Measurements from ENCODE around the gene ZNF398.

ZNF398 gene

DNA sequence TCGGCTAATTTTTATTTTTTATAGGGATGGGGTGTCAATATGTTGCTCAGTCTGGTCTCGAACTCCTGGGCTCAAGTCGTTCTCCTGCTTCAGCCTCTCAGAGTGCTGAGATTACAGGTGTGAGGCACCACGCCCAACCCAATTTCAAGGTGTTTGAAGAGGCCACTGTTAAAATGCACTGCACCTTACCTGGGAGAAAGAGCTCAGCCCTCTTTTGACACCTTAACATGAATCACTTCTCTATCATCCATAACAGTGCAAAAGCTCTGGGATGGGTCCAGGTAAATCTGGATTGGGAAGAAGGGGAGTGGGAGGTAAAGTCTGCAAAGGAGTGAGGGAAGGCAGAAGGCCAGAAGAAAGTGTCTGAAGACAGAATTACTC is 47.5 kb downstream of the ZNF398 start:
- intact Hi-C loops (cut with DNase I) = loop anchor here (1.0 kb wide), 1 partner anchor 46 kb away; no protein-coding TSS in a partner anchor
- no peak for DNase-seq

DNA sequence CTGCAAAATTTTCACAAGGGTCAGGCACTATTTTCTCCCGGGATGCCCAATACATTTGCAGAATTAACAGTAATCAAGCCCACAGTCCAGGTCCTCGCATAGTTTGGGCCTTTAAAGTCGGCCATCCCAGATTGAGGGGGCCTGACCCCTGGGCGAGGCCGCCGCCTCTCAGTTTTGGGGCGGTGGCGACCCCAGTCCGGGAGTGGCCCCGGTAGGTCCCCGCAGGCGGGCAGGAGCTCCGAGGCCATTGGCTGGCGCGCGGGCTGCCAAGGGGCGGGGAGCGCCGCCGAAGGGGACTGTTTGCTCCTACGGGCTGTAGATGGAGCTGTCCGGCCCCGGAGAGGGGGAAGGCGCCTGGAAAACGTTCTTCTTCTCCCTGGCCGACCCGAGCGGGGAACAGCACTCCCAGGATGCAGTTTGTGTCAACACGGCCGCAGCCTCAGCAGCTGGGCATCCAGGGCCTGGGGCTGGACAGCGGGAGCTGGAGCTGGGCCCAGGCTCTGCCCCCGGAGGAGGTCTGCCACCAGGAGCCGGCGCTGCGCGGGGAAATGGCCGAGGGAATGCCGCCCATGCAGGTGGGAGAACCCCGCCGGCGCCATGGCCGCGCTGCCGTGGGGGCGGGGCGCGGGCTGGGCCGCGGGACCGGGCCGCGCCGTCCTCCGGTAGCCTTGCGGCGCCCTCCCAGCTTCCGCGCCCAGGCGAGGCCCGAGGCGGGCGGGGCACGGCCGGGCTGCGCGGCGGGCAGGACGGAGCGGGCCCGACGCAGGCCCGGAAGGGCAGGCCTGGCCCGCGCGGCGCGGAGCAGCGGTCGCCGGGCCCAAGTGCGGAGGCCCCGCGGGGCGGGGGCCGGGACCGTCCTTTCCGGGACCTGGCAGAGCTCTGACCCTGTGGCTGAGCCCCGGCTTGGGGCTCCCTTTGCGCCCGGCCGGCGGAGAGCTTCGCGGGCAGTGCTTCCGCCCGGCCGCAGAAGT is 48.2 kb downstream of the ZNF398 start, which contains the start of gene ZNF282:
ZNF282 (plus strand) TSS at position 367 of the 971 bp plus-strand sequence; CDS start at position 411, 44 bp downstream.
- peak; percentile 80 to 99 (median 92) for DNase-seq
- intact Hi-C loops (cut with DNase I) = loop anchor here (1.0 kb wide), 1 partner anchor 45 kb away; no protein-coding TSS in a partner anchor

DNA sequence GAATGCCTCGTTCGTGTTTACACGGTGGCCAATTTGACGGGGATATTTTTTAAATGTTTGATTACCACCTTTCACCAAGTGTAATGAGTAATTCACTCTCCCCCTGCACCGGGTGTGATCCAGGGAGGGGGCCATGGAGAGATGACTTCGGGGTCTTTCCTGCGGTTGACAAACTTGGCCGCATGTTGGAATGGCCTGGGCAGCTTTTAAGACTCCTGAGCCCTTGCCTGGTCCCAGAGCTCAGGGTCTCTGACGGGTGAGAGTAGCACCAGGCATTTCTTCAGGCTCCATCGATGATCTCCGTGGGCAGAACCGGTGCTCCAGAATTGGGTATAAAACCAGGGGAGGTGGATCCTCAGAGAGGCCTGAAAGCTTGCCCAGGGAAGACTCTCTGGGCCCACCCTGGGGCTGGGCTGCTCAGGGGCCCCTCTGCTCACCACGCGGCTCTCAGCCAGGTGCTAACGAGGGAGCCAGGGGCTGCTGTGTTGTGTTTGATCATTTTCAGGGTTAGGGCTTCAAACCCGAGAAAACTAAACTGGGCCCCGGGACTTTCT is 49.0 kb downstream of the ZNF398 start:
- DNase-seq = no peak
- intact Hi-C loops (cut with DNase I) = no loop called here

DNA sequence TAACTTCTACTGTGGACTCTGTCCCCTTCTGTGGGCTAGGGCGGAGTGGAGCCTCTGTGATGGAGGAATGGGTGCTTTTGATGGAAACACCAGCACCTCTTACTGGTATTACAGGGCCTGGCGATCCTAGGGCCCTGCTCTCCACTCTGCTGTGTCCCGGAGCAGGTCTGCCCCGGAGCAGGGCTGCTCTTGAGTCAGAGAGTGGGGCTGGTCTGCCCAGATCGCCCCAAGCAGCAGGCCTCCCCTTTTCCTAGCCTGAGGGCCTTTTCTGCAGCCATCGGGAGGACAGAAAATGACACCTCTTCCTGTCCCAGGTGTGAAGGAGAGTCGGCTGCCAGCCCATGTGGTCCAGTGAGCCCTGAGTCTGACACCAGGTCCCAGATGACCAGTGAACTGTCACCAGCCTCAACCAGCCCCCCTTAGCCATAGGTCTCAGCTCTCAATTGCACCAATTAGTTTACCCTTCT is 49.5 kb downstream of the ZNF398 start:
- intact Hi-C loops (cut with DNase I) = no loop called here
- DNase-seq = no peak

DNA sequence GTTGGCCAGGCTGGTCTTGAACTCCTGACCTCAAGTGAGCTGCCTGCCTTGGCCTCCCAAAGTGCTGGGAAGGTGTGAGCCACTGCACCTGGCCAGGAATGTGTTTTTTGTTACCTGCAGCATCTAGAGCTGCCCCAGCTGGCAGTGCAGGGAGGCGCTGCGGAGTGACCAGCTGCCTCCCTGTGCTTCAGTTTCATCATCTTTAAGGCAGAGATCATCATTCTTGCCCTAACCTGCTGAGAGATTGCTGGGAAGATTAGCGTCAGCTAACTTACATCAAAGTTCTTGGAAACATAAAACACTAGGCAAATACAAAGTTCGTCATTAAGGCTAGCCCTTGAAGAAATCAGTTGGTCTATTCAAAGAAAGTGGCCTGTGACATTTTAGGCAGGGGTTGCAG is 50.4 kb downstream of the ZNF398 start:
- no peak for DNase-seq
- intact Hi-C loops (cut with DNase I) = no loop called here

DNA sequence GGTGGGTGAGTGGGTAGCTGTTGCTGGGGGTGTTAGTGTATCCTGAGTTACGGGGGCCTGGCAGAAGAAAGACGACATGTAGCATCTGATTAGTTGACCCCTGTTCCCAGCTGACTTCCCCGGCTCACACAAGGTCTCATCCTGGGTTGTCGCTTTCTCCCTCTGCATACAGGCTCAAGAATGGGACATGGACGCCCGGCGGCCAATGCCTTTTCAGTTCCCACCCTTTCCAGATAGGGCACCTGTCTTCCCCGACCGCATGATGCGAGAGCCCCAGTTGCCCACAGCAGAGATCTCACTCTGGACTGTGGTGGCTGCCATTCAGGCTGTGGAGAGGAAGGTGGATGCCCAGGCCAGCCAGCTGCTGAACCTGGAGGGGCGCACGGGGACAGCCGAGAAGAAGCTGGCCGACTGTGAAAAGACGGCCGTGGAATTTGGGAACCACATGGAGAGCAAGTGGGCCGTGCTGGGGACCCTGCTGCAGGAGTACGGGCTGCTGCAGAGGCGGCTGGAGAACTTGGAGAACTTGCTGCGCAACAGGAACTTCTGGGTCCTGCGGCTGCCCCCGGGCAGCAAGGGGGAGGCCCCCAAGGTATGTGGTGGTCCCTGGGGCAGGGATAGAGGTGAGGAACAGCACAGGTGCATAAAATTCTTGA is 51.0 kb downstream of the ZNF398 start:
- intact Hi-C loops (cut with DNase I) = no loop called here
- DNase-seq = peak in 1 of 10 donors; percentile 72

DNA sequence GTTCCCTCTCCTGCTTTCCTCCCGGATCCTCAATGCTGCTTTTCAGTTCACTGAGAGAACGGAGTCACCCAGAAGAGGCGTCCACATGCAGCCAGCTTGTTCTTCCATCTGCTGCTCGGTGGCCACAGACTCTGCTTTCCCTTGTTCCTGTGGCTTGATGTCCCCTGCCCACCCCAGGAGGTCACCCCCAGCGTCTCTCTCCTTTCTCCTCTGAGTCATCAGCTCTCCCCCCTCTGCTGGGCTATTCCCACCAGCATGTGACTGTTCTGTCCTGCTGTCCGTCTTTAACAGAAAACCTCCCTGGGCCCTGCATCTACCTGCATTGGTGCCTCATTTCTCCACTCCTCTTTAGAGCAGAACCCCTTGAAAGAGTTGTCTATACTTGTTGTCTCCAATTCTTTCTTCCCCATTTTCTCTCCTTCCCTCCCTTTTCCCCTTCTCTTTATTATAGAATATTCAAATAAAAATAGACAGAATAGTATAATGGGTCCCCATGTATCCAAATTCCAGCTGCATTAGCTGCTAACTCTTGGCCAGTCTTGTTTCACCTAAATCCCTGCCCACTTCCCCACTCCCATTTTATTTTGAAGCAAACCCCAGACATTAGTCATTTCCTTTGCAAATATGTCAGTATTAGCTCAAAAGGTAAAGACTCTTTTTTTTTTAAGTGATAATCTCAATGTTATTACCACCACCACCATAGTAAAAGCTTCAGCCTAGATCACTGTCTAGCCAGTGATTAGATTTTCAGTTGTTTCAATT is 52.2 kb downstream of the ZNF398 start:
- peak in 1 of 10 donors; percentile 38 for DNase-seq
- intact Hi-C loops (cut with DNase I) = no loop called here

DNA sequence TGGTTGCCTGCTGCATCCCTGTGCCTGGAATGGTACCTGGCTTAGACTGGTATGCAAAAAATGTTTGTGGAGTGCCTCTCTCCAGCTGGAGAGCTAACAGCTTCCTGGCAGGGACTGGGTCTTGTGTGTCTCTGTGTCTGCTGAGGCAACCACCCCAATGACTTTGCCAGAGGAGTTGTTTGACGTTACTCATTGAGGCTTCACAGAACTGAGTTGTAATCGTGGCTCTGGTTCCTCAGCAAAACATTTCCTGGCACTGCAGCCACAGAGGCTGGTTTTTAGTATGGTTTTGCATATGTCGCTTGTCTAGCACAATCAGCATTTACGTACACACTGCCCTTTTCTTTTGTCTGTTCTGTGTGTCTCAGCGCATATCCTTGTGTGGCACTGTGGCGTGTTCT is 55.6 kb downstream of the ZNF398 start:
- intact Hi-C loops (cut with DNase I) = no loop called here
- DNase-seq = peak in 2 of 10 donors; percentile 2 to 55

DNA sequence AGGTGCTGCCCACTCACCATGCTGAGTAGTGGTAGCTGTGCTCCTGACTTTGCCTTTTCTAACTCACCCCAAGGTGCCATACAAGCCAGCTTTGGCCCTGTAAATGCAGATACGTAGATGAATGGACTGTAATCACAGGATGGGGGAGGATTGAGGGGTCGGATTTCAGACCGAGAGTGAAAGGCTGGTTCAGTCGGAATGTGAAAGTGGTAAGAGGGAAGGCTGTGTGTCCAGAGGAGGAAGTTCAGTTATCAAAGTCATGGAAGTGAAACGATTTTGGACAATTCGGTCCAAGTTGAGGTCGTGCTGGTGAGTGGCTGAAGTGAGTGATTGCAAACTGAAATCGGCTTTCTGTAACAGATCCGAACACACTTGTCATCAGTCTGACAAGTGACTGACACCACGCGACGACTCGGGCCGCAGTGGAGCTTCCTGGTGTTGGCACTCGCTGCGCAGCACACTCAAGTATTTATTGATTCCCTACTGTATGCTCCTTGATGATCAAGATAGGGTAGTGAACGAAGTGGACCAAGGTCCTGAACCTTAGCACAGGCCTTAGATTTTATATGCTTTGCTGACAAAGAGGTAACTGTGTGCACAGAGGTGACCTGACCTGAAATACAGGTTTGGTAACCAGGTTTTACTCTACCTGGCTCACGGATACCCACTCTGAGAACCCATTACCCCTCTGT is 58.6 kb downstream of the ZNF398 start:
- intact Hi-C loops (cut with DNase I) = no loop called here
- peak in 2 of 10 donors; percentile 24 to 60 for DNase-seq

DNA sequence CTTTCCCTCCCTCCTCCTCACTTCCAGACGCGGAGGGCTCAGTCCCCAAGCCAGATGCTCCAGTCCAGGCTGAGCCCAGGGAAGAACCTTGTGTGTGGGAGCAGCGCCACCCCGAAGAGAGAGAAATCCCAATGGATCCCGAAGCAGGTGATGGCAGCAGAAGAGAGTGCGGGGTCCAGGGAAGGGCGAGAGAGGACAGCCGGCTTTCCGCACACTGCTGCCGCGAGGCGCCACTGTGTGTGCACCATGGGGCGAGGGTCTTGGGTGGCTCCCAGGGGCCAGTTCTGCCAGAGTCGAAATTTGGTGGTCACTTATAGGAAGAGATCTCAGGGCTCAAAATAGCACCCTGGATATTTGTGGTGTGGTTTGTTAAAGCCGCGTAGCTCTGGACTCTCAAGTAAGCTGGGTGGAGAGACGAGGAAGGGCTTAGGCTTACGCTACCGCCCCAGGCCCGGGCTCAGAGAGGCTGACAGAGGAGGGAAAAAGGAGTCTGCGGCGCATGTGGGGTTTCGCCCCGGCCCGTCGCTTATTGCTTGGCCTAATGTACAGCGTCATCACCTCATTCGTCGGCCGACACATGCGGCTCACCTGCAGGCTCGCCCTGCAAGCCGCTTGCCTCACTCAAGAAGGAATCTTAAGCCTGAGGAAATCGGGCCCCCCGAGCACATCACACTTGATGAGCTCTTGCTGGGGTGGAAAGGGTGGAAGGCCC is 60.2 kb downstream of the ZNF398 start:
- peak in 2 of 10 donors; percentile 68 to 70 for DNase-seq
- intact Hi-C loops (cut with DNase I) = no loop called here

DNA sequence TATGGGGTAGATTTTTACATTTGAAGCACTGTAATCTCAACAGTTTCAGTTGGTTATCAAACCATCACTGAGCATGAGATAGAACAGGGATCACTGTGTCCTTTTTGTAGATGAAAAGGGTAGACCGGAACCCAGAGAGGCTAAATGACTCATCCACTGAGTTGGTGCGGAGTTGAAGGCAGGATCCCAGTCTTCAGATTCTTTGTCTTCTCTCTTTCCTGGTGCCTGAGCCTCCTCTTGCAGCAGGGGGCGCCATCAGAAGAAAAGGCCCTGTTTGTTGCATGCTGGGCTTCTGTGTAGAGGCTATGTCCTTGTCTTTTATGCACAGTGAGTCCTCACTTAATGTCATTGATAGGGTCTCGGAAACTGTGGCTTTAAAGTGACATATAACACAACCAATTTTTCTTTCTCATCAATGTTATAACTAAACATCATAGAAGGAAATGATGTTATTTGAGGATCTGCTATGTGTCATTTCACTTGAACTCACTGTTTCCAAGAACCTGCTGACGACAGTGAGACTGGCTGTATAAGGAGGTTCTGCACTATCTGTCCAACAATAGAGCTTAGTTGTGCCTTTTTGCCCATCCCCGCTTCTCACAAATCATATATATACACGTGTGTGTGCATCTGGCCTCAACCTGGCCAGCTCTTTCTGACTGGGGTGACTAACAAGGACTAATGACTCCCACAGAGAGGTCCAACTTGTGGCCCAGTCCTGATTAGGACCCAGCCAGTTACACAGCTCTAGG is 62.4 kb downstream of the ZNF398 start:
- intact Hi-C loops (cut with DNase I) = no loop called here
- peak in 4 of 10 donors; percentile 30 to 82 (median 37) for DNase-seq

DNA sequence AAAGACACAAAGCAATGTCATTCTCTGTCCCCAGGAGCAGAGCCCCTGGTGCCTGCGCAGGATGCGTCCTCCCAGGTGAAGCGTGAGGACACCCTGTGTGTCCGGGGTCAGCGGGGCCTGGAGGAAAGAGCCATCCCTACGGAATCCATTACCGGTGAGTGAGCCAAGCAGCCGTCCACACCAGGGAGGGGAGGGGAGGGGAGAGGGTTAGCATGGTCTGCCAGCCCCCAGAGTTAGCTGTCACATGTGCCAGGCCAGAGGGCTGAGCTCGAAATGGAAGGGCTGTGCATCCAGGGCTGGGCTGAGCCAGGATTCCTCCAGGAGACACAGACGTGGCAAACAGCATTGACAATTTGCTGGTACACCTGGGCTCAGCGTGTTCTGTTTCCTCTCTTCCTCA is 63.3 kb downstream of the ZNF398 start:
- intact Hi-C loops (cut with DNase I) = no loop called here
- peak in 2 of 10 donors; percentile 35 to 55 for DNase-seq

DNA sequence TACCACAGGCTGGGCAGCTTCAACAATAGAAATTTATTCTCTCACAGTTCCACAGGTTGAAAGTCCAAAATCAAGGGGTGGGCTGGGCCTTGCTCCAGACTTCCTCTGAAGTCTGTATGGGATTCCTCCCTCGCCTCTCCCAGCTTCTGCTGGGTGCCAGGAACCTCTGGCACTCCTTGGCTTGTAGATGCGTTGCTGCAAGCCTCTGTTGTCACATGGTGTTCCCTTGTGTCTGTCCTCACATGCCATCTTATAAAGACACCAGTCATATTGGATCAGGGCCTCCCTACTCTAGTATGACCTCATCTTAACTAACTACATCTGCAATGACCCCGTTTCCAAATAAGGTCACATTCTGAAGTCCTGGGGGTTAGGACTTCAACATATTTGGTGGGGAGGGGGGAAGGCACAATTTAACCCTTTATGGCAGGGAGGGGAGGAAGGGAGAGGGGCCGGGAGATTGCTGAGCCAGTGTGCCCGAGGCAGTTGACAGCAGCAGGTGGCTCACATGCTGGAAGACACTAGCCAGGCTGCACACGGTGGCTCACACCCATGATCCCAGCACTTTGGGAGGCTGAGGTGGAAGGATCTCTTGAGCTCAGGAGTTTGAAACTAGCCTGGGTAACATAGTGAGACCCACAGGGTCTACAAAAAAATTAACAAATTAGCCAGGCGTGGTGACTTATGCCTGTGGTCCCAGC is 66.9 kb downstream of the ZNF398 start:
- DNase-seq = peak in 1 of 10 donors; percentile 45
- intact Hi-C loops (cut with DNase I) = no loop called here

DNA sequence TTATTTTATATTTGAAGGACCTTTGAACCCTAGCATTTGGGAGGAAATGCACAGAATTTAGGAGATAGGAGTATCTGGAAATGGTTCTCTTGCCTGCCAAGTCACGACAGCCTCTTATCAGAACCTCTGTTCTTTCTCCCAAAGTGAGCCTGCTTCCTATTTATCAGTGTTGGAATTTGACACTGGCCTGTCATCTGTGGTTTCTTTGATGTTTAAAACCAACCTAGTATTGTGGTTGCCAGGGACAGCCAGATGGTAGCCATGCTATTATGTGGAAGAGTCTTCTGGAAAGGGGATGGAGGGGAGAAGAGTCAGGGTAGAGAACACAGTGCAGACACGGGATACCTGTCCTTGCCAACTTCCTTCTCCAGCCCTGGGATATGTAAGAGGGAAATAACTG is 69.1 kb downstream of the ZNF398 start:
- intact Hi-C loops (cut with DNase I) = no loop called here
- DNase-seq = no peak

DNA sequence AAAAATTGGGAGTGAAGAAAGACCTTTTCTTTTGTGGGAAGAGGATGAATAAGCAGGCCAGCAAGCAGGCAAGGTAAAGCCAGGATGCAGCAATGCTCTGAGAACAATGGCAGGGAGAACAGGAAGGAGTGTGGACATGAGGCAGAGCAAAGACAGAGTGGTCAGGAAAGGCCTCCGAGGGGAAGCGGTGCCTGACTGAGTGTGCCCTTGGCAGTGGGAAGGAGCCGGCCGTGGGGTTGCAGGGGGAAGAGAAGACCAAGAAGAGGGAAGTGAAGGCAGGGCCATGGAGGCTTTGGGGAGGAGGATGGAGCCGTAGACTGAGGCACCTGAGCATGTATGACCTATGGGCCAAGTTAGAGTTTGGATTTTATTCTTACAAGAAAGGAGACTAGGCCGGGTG is 70.3 kb downstream of the ZNF398 start:
- DNase-seq = peak in 2 of 10 donors; percentile 25 to 62
- intact Hi-C loops (cut with DNase I) = no loop called here

DNA sequence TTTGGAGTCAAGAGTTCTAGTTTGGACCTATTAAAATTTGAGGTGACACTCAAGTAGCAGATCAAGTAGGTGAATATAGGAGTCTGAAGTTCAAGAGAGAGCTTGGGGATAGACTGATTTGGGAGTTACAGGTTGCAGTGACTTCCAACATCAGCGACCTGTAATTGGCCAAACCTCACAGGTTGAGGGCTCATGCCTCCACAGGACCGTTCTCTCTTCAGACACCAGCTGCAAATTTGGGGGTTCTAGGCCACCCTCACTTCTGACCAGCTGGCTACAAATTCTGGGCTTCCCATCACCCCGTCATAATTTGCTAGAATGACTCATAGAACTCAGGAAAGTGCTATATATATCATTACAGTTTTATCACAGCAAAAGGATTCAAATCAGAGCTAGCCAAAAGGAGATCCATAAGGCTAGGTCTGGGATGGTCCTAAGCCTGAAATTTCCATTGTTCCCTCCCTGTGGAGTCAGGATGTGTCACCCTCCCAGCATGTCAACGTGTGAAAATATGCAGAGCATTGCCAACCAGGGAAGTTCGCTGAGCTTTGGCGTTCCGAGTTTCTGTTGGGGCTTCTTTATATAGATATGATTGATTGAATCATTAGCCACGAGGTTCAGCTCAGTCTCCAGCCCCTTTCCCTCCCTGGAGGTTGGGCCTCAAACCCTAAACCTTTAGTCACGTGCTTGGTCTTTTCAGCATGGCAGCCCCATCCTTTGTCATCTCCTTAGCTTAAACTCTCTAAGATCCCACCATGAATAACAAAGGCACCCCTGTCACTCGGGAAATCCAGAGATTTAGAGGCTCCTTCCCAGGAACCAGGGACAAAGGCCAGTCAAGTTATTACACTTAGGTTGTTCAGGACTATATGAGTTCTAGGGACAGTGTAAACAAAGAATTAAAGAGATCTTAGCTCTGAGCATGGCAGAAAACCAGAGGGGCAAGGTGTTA is 71.5 kb downstream of the ZNF398 start:
- intact Hi-C loops (cut with DNase I) = no loop called here

More for the DNA sequence above, 71.5 kb downstream of the ZNF398 start:
- peak in 1 of 10 donors; percentile 55 for DNase-seq
